Erythroblast (primary cell): ENCODE data around the gene PTGES.

ENCODE experiments used
- DNase-seq, 2 experiments: peaks; one replicate each; lab custom pipeline; 2025; lab: John Stamatoyannopoulos, UW
- GATA1 ChIP-seq: IDR thresholded peaks from 2 replicates; pipeline ENCODE4 v1.6.1; 2011; ENCODE audit warnings: low read depth, mild to moderate bottlenecking, control low read depth, low read length, moderate library complexity
- POLR2A ChIP-seq: IDR thresholded peaks from 2 replicates; pipeline ENCODE4 v1.6.1; 2011; ENCODE audit warnings: mild to moderate bottlenecking, low read length

PTGES gene

DNA sequence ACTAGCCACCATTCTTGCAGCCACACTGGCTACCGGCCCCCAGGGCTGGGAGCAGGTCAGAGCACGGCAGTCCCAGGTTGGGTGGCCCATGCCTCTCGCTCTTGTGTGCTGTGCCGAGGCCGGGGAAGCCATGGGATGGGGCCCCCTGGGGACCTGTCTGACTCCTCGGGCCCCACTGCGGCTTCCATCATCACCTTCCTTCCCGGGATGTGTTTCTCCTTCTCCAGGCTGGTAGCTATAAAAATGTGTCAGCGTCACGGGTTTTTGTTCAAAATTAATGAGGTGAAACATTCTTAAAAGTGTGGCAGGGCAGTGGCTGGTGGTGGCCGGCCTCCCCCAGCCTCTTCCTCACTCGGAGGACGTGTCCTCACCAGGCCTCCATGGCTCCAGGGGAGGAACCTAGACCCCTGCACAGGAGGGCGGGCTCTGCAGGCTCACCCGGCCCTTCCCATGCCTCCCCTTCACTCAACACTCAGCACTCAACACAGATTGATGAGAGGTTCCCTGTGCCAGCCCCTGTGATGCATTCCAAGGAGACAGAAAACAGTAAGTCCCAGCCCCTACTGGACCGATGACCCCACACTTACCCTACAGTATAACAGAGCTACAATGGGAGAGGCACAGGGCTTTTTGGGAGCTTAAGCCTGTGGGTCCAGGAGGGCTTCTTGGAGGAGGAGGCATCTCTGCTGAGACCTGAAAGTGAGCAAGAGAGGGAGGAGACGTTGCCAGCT, 43.2 kb downstream of the PTGES start:
- DNase-seq, result no peak
- TF ChIP-seq GATA1 (no peak), POLR2A (no peak)

DNA sequence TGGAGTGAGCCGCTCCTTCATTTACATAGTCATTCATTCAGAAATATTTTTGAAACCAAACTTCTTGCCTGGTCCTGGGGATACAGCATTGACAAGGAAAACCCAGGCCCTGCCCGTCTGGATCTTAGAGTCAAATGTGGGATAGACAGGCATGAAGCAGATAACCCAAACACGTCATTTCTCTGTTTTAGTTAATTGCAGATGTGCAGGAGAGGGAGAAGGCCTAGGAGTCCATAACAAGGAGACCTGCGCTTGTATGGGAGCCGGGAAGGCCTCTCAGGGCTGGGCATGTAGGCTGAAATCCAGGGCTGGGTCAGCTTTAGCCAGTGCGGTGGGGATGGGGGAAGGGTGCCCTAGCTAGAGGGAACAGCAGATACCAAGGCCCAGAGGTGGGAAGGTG, 44.0 kb downstream of the PTGES start:
- TF ChIP-seq POLR2A (no peak), GATA1 (no peak)
- no peak for DNase-seq

DNA sequence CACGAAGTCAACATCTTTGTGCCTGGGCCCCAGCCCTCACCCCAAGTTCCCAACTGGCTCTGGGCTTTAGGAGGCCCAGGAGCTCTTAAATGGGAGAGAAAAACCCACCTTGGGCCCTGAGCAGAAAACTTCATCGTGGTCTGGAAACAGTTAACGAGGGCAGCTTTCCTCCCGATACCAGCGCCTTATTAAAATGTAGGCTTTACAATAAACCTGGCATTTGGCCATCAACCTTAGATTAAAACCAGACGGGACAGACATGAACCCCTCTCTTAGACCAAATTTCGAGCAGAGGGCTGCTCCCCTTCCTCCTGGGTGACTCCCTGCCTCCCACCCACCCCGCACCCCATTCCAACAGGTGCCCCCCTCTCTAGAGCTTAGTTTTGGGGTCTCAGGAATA, 48.0 kb downstream of the PTGES start:
- no peak for TF ChIP-seq POLR2A
- DNase-seq, result no peak

DNA sequence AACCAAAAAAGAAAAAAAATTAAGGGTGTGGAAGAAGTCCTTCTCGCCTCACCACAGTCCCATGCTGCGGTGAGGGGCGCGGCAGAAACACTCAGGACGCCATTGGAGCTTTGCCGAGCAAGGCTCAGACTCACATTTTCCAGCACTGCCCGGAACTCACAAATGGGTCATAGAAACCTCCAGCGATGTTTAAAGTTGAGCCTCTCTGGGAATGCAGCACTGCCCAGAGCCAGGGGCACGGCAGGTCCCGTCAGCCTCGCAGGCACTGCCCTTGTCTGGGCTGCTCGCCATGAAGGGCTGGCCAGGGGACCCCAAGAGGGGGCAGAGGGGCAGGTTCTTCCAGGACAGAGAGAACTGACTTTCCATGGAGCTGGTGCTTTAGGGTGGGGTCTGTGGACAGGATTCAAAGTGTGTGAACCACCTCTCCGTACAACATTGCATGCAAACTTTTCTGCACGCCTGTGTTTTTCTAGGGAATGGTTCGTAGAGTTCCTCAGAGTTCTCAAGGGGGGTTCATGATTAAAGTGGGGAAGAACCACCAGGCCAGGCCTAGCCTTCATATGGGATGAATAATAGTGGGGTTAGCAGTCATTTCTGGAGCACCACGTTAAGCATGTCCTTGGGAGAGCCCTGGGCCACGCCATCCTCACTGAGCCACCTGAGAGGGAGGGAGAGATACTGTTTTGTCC, 49.0 kb downstream of the PTGES start:
- DNase-seq, result no peak

GRCh38 chr9:129702589-129703520, 50.0 kb downstream of the PTGES start:
- DNase-seq, result no peak
- TF ChIP-seq GATA1, result no peak
- no peak for TF ChIP-seq POLR2A

More for the DNA sequence above, 49.0 kb downstream of the PTGES start:
- no peak for TF ChIP-seq POLR2A
- TF ChIP-seq GATA1, result no peak

GRCh38 chr9:129701549-129701948, 51.3 kb downstream of the PTGES start:
- DNase-seq, result no peak
- TF ChIP-seq GATA1 (no peak), POLR2A (no peak)

GRCh38 chr9:129701054-129701453, 51.8 kb downstream of the PTGES start:
- TF ChIP-seq GATA1 (no peak), POLR2A (no peak)
- DNase-seq, result no peak

- TF ChIP-seq GATA1 (no peak), POLR2A (no peak)
- no peak for DNase-seq
Measured at GRCh38 chr9:129698254-129698757, 54.5 kb downstream of the PTGES start.

DNA sequence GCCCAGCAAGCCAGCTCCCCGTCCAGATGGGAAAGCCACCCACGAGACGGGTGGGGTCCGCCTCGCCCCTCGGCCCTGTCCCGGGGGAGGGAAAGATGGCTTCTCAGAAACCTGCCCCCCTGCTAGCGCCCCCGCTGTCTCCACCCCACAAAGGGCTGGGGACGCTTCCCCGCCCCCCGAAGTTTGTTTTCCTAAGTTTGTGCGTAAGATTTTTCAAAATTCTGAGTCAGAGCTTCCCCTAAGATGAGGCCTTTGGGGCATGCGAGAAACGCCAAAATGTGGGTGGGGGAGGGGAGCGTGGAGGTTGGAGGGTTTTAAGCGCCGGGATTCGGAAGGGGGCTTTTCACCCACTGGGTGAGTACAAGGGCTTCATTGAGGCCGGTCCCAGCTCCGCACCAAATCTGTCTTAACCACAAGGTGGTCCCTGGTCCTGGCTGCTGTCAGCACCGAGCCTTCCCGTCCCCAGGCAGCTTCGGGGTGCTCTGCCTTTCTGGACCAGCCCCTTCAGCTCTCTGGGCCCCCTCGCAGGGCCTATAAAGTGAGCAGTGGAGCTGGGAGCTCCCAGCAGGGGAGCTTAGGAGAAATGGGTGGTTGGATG, 55.1 kb downstream of the PTGES start:
- TF ChIP-seq GATA1 (no peak), POLR2A (no peak)
- DNase-seq, result no peak

DNA sequence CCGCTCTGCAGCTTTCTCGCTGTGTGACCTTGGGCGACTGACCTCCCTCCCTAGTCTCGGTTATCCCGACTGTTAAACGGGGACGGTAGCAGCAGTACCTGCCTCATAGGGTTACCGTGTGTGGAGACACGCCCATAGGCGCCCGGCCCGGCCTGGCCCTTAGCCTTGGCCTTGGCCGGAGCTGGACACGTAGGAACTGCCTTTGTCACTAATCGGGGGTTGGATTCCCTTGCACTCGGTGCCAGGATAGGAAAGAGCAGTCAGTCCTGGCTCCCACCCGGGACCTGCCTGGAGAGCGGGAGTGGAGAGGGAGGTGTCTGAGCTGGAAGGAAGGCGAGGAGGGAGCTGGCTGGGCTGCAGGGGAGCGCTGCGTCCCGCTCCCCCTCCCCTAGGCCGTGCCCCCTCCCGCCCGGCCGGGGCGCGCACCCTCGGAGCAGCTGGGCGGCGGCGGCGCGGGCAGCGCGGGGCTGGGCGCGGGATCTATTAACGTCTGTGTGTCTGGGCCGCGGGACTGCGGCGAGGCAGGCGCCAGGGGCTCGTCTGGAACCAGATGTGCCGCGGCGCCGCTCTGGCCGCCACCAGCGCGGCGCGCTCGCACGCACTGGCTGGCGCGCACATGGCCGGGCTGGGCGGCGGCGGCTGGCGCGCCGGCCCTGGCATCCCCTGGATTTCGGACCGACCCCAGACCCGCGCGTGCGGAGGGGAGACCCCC, 55.7 kb downstream of the PTGES start:
- DNase-seq, result no peak
- TF ChIP-seq GATA1 (no peak), POLR2A (no peak)

- no peak for TF ChIP-seq POLR2A
- TF ChIP-seq GATA1, result no peak
- no peak for DNase-seq
Measured at GRCh38 chr9:129695870-129696269, 57.0 kb downstream of the PTGES start.

- DNase-seq, result no peak
Measured at GRCh38 chr9:129694243-129694646, 58.6 kb downstream of the PTGES start.

More at GRCh38 chr9:129694243-129694646, 58.6 kb downstream of the PTGES start:
- TF ChIP-seq GATA1, result no peak
- TF ChIP-seq POLR2A, result no peak
